MCF 10A (cell line): ENCODE results near the gene CCDC85C. TPM values are rescaled to one million over a fixed set of nuclear protein-coding genes. Genes with fewer than 3 reads are reported as not detected.

Experiments
- BruUV-seq: library from RNA; stranded (reverse); fragments of 400-500 nt; replicated peaks from 2 replicates; lab custom pipeline; 2021; lab: Mats Ljungman, UMichigan
- CTCF ChIA-PET: fragments of 300-600 bp; sonication (Branson Sonifier 250); formaldehyde crosslinking; extraction: SDS; loops from one replicate; lab custom pipeline; 2021; ENCODE audit warnings: antibody characterized with exemption, inconsistent platforms; lab: Yijun Ruan, JAX
- POLR2A ChIA-PET: fragments of 300-600, 350-650 bp; sonication (Branson Sonifier 250); formaldehyde crosslinking; extraction: SDS; loops from one replicate; lab custom pipeline; 2020; ENCODE audit warnings: antibody characterized with exemption, inconsistent platforms; lab: Yijun Ruan, JAX
- DNase-seq: peaks from one replicate; pipeline ENCODE4 v3.0.0-alpha.2; 2018; ENCODE audit not compliant: unreplicated experiment
- H3K27ac Mint-ChIP-seq: one replicate; pipeline ENCODE4 v1.8.0; 2022; ENCODE audit warnings: mild to moderate bottlenecking, low read depth, mixed read lengths; ENCODE audit not compliant: unreplicated experiment
- H3K27me3 Mint-ChIP-seq: one replicate; pipeline ENCODE4 v1.8.0; 2022; ENCODE audit warnings: mixed read lengths; ENCODE audit not compliant: insufficient read depth, unreplicated experiment
- H3K36me3 Mint-ChIP-seq: one replicate; pipeline ENCODE4 v1.8.0; 2022; ENCODE audit warnings: mild to moderate bottlenecking, moderate library complexity, mixed read lengths; ENCODE audit not compliant: insufficient read depth, unreplicated experiment
- H3K4me1 Mint-ChIP-seq: one replicate; pipeline ENCODE4 v1.8.0; 2022; ENCODE audit warnings: mixed read lengths; ENCODE audit not compliant: insufficient read depth, unreplicated experiment
- H3K4me3 Mint-ChIP-seq: one replicate; pipeline ENCODE4 v1.8.0; 2022; ENCODE audit warnings: mild to moderate bottlenecking, moderate library complexity, mixed read lengths; ENCODE audit not compliant: unreplicated experiment
- H3K9me3 Mint-ChIP-seq: one replicate; pipeline ENCODE4 v1.8.0; 2022; ENCODE audit warnings: mixed read lengths; ENCODE audit not compliant: unreplicated experiment
- CTCF ChIP-seq: fragments of 200-600 bp; IDR thresholded peaks from one replicate; pipeline ENCODE4 v1.8.0; 2022; ENCODE audit warnings: antibody characterized with exemption, mild to moderate bottlenecking; ENCODE audit not compliant: unreplicated experiment
- intact Hi-C: fragments of 100-400 bp; cut with micrococcal nuclease; formaldehyde crosslinking; loops from 2 replicates; pipeline ENCODE4 v1.14.1; 2022
- total RNA-seq: library from RNA; stranded (reverse); gene quantifications from 2 replicates; pipeline ENCODE4 v1.2.3, GENCODE V29; 2022

The CCDC85C gene
- total RNA-seq, 1 experiment from 2014 or later = 29.9 TPM

- Mint-ChIP-seq H3K9me3 (no peaks in the 10 kb centered on the region), H3K36me3 (no peaks in the 10 kb centered on the region), H3K27me3 (no peaks in the 10 kb centered on the region), H3K27ac (no peak overlapping the region), H3K4me1 (peaks cover 16% of the 10 kb centered on the region), H3K4me3 (no peak overlapping the region)
- intact Hi-C loops = no loop called here
- CTCF ChIA-PET = interaction anchor here (0.5 to 4.3 kb wide), 10 partner anchors 28 to 365 kb away, joined by 3 to 22 read pairs (median 4); no protein-coding TSS in a partner anchor
- POLR2A ChIA-PET = no interaction called here
- no TSS peak for BruUV-seq
- peak; percentile 45 for DNase-seq
- peak; percentile 22 for TF ChIP-seq CTCF
These were observed 79.0 kb downstream of the CCDC85C start for GRCh38 chr14:99524804-99525698.

GRCh38 chr14:99524091-99524661, 79.8 kb downstream of the CCDC85C start:
- Mint-ChIP-seq H3K4me1 (peaks cover 16% of the 10 kb centered on the region), H3K27me3 (no peaks in the 10 kb centered on the region), H3K36me3 (no peaks in the 10 kb centered on the region), H3K9me3 (no peaks in the 10 kb centered on the region), H3K4me3 (no peak overlapping the region), H3K27ac (no peak overlapping the region)
- TF ChIP-seq CTCF = no peak
- CTCF ChIA-PET = interaction anchor here (0.6 to 4.3 kb wide), 9 partner anchors 28 to 366 kb away, joined by 3 to 22 read pairs (median 3); no protein-coding TSS in a partner anchor
- no TSS peak for BruUV-seq
- intact Hi-C loops = no loop called here
- DNase-seq = no peak
- POLR2A ChIA-PET = interaction anchor here (0.8 kb wide), 1 partner anchor 81 kb away, joined by 3 read pairs; no protein-coding TSS in a partner anchor

GRCh38 chr14:99523704-99524055, 80.3 kb downstream of the CCDC85C start:
- Mint-ChIP-seq H3K27ac (no peak overlapping the region), H3K4me3 (no peak overlapping the region)
- CTCF ChIA-PET = interaction anchor here (0.6 to 4.3 kb wide), 4 partner anchors 64 to 366 kb away, joined by 3 to 22 read pairs (median 4); no protein-coding TSS in a partner anchor

More at GRCh38 chr14:99523704-99524055, 80.3 kb downstream of the CCDC85C start:
- no peak for DNase-seq
- POLR2A ChIA-PET = interaction anchor here (0.8 kb wide), 1 partner anchor 81 kb away, joined by 3 read pairs; no protein-coding TSS in a partner anchor
- H3K36me3 Mint-ChIP-seq = no peaks in the 10 kb centered on the region
- H3K27me3 Mint-ChIP-seq = no peaks in the 10 kb centered on the region
- BruUV-seq = no TSS peak
- TF ChIP-seq CTCF = no peak
- H3K4me1 Mint-ChIP-seq = peaks cover 16% of the 10 kb centered on the region
- no peaks in the 10 kb centered on the region for H3K9me3 Mint-ChIP-seq
- intact Hi-C loops = no loop called here
